Neural crest cell (in vitro differentiated cells): Measurements from ENCODE around the gene FLYWCH2. TPM values are rescaled to one million over a fixed set of nuclear protein-coding genes. Genes with fewer than 3 reads are reported as not detected.
A peak's percentile ranks its signal among the peaks of the same experiment; 100 is the strongest.

ENCODE experiments used
- DNase-seq: peaks from one replicate; pipeline ENCODE4 v3.0.0; 2021; ENCODE audit warnings: low read depth, mixed read lengths, low spot score
- H3K27ac Mint-ChIP-seq: one replicate; pipeline ENCODE4 v1.8.0; 2021; ENCODE audit warnings: mild to moderate bottlenecking, mixed read lengths; ENCODE audit not compliant: unreplicated experiment
- H3K27me3 Mint-ChIP-seq: 2 replicates; pipeline ENCODE4 v1.8.0; 2021; ENCODE audit warnings: low read depth, mild to moderate bottlenecking, mixed read lengths
- H3K36me3 Mint-ChIP-seq: 2 replicates; pipeline ENCODE4 v1.8.0; 2021; ENCODE audit warnings: low read depth, mild to moderate bottlenecking, mixed read lengths
- H3K4me1 Mint-ChIP-seq: 2 replicates; pipeline ENCODE4 v1.8.0; 2021; ENCODE audit warnings: mixed read lengths
- H3K4me3 Mint-ChIP-seq: one replicate; pipeline ENCODE4 v1.8.0; 2021; ENCODE audit warnings: mild to moderate bottlenecking, mixed read lengths
- H3K9me3 Mint-ChIP-seq: 2 replicates; pipeline ENCODE4 v1.8.0; 2021; ENCODE audit warnings: mixed read lengths
- CTCF ChIP-seq: fragments of 200-600 bp; sonication (generic); conservative IDR thresholded peaks from 2 replicates; pipeline ENCODE4 v1.5.0; 2021; ENCODE audit warnings: antibody characterized with exemption, mild to moderate bottlenecking
- total RNA-seq: library from RNA; stranded (reverse); gene quantifications from 2 replicates; pipeline ENCODE4 v1.2.1, GENCODE V29; 2021

FLYWCH2 gene
- total RNA-seq, 1 donor from 2014 or later = 32.3 TPM

GRCh38 chr16:2897110-2897509 lies 14.1 kb downstream of the FLYWCH2 start:
- no peak overlapping the region for H3K27ac Mint-ChIP-seq
- no peak for DNase-seq

GRCh38 chr16:2898831-2899563 lies 16.0 kb downstream of the FLYWCH2 start:
- H3K36me3 Mint-ChIP-seq = no peaks in the 10 kb centered on the region
- DNase-seq = no peak
- TF ChIP-seq CTCF = no peak
- no peaks in the 10 kb centered on the region for H3K27me3 Mint-ChIP-seq
- peaks cover 14% of the 10 kb centered on the region for H3K4me1 Mint-ChIP-seq
- H3K4me3 Mint-ChIP-seq = no peak overlapping the region
- no peak overlapping the region for H3K27ac Mint-ChIP-seq
- H3K9me3 Mint-ChIP-seq = no peaks in the 10 kb centered on the region

More at GRCh38 chr16:2897110-2897509, 14.1 kb downstream of the FLYWCH2 start:
- Mint-ChIP-seq H3K4me3 (no peak overlapping the region), H3K36me3 (no peaks in the 10 kb centered on the region), H3K9me3 (no peaks in the 10 kb centered on the region), H3K27me3 (no peaks in the 10 kb centered on the region), H3K4me1 (peaks cover 9% of the 10 kb centered on the region)
- no peak for TF ChIP-seq CTCF

- TF ChIP-seq CTCF = no peak
- DNase-seq = no peak
- no peak overlapping the region for H3K4me3 Mint-ChIP-seq
- no peaks in the 10 kb centered on the region for H3K27me3 Mint-ChIP-seq
- no peaks in the 10 kb centered on the region for H3K9me3 Mint-ChIP-seq
- no peaks in the 10 kb centered on the region for H3K36me3 Mint-ChIP-seq
- peaks cover 18% of the 10 kb centered on the region for H3K4me1 Mint-ChIP-seq
- no peak overlapping the region for H3K27ac Mint-ChIP-seq
These were observed 16.6 kb downstream of the FLYWCH2 start for GRCh38 chr16:2899564-2900072.

- H3K4me3 Mint-ChIP-seq = no peak overlapping the region
- no peaks in the 10 kb centered on the region for H3K27me3 Mint-ChIP-seq
- H3K36me3 Mint-ChIP-seq = no peaks in the 10 kb centered on the region
- no peak overlapping the region for H3K27ac Mint-ChIP-seq
- DNase-seq = no peak
- H3K4me1 Mint-ChIP-seq = peaks cover 20% of the 10 kb centered on the region
- H3K9me3 Mint-ChIP-seq = no peaks in the 10 kb centered on the region
- no peak for TF ChIP-seq CTCF
These were observed 17.6 kb downstream of the FLYWCH2 start for GRCh38 chr16:2900526-2901075.

GRCh38 chr16:2902337-2903130 lies 19.5 kb downstream of the FLYWCH2 start:
- Mint-ChIP-seq H3K4me3 (peak overlapping the region; percentile 80), H3K4me1 (peaks cover 34% of the 10 kb centered on the region), H3K9me3 (peaks cover 5% of the 10 kb centered on the region), H3K27ac (no peak overlapping the region), H3K27me3 (peaks cover 4% of the 10 kb centered on the region), H3K36me3 (peaks cover 3% of the 10 kb centered on the region)
- TF ChIP-seq CTCF = no peak
- no peak for DNase-seq
